ENCODE results near the gene EHBP1L1. TPM values are rescaled to one million over a fixed set of nuclear protein-coding genes. Genes with fewer than 3 reads are reported as not detected.

The EHBP1L1 gene
- total RNA-seq, 1 donor from 2014 or later, result 10.1 TPM

DNA sequence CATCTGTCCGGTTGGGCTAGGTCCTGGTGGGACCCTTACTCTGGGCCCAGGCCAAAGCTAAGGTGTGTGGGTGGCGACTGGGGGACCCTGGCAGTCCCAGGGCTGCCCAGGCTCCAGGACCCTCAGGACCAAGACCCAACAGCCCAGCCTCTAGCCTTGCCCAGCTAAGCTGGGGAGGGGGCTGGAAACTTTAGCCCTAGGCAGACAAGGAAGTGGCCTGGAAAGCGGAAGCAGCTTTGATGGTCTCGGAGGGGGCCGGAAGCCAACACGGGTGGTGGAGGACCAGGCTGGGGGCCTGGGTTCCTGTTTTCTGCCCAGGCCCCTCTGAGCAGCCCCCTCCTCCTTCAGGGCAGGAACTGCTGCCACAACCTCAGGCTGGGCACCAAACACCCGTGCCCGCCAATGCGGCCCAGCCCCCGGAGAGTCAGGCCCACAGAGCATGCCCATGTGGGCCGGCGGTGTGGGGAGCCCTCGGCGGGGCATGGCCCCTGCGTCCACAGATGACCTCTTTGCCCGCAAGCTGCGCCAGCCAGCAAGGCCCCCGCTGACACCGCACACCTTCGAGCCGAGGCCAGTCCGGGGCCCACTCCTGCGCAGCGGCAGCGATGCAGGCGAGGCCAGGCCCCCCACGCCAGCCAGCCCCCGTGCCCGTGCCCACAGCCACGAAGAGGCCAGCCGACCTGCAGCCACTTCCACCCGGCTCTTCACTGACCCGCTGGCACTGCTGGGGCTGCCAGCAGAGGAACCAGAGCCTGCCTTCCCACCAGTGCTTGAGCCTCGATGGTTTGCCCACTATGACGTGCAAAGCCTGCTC is 64.8 kb downstream of the EHBP1L1 start:
- peaks cover 9% of the 10 kb centered on the region for H3K36me3 ChIP-seq (ENCODE audit: insufficient read depth, low read length)
- Mint-ChIP-seq H3K4me1 (ENCODE audit: low read depth, unreplicated experiment) (peaks cover 19% of the 10 kb centered on the region), H3K4me3 (ENCODE audit: unreplicated experiment) (no peak overlapping the region), H3K27me3 (ENCODE audit: low read depth, unreplicated experiment) (no peaks in the 10 kb centered on the region), H3K9me3 (ENCODE audit: unreplicated experiment) (peaks cover 3% of the 10 kb centered on the region), H3K27ac (ENCODE audit: unreplicated experiment) (no peak overlapping the region), H3K36me3 (ENCODE audit: low read depth, unreplicated experiment) (peaks cover 12% of the 10 kb centered on the region)
- H3K4me3 ChIP-seq (ENCODE audit: insufficient read depth, low read depth, low read length), result no peak overlapping the region
- no peaks in the 10 kb centered on the region for H3K27me3 ChIP-seq (ENCODE audit: insufficient read depth, low read length)
- peaks cover 21% of the 10 kb centered on the region for H3K79me2 ChIP-seq (ENCODE audit: insufficient read depth, low read length)
- FAIRE-seq (no peak), DNase-seq (ENCODE audit: low read depth) (no peak)
- peaks cover 30% of the 10 kb centered on the region for H4K20me1 ChIP-seq (ENCODE audit: insufficient read depth, low read length)
- TF ChIP-seq, protein P1, sequence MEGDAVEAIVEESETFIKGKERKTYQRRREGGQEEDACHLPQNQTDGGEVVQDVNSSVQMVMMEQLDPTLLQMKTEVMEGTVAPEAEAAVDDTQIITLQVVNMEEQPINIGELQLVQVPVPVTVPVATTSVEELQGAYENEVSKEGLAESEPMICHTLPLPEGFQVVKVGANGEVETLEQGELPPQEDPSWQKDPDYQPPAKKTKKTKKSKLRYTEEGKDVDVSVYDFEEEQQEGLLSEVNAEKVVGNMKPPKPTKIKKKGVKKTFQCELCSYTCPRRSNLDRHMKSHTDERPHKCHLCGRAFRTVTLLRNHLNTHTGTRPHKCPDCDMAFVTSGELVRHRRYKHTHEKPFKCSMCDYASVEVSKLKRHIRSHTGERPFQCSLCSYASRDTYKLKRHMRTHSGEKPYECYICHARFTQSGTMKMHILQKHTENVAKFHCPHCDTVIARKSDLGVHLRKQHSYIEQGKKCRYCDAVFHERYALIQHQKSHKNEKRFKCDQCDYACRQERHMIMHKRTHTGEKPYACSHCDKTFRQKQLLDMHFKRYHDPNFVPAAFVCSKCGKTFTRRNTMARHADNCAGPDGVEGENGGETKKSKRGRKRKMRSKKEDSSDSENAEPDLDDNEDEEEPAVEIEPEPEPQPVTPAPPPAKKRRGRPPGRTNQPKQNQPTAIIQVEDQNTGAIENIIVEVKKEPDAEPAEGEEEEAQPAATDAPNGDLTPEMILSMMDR (IDR thresholded peaks at IDR 0.05; ENCODE audit: insufficient read depth, low read depth, low read length), result no peak
- no peak for TF ChIP-seq EZH2 (IDR thresholded peaks at IDR 0.05; ENCODE audit: insufficient read depth, low read length)
- H3K9ac ChIP-seq (ENCODE audit: low read length), result no peak overlapping the region
- no peaks in the 10 kb centered on the region for H3K9me3 ChIP-seq (ENCODE audit: insufficient read depth, low read depth, low read length)
- no peak overlapping the region for H2AFZ ChIP-seq (ENCODE audit: low read depth, low read length)
- H3K4me1 ChIP-seq (ENCODE audit: insufficient read depth, low read length), result peaks cover 30% of the 10 kb centered on the region
- H3K4me2 ChIP-seq (ENCODE audit: low read length), result no peak overlapping the region
- H3K27ac ChIP-seq (ENCODE audit: low read depth, low read length), result no peak overlapping the region

DNA sequence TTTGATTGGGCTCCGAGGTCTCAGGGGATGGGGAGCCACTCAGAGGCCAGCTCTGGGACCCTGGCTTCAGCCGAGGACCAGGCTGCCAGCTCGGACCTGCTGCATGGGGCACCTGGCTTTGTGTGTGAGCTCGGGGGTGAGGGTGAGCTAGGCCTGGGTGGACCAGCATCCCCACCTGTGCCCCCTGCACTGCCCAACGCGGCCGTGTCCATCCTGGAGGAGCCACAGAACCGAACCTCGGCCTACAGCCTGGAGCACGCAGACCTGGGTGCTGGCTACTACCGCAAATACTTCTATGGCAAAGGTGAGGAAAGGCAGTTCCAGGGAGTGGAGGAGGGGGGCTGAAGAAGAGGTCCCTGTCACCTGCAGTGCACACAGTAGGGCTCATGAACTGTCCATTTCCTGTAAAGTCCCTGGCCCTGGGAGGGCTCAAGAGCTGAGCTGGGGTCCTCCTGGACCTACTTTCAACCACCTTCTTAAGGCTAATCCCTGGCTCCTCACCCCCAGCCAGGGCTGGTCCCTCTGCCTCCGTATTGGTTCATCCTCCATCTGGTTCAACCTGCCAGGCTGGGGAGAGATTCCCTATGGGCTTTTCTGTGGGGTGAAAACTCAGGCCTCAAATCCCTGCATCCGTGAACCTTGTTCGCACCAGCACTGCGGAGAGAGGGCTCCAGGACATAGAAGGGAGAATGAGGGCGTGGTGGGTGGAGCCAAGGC is 65.6 kb downstream of the EHBP1L1 start:
- Mint-ChIP-seq H3K4me1 (ENCODE audit: low read depth, unreplicated experiment) (peaks cover 20% of the 10 kb centered on the region), H3K9me3 (ENCODE audit: unreplicated experiment) (peaks cover 3% of the 10 kb centered on the region), H3K4me3 (ENCODE audit: unreplicated experiment) (no peak overlapping the region), H3K27me3 (ENCODE audit: low read depth, unreplicated experiment) (no peaks in the 10 kb centered on the region), H3K27ac (ENCODE audit: unreplicated experiment) (no peak overlapping the region), H3K36me3 (ENCODE audit: low read depth, unreplicated experiment) (peaks cover 12% of the 10 kb centered on the region)
- Histone ChIP-seq H3K4me1 (ENCODE audit: insufficient read depth, low read length) (peaks cover 30% of the 10 kb centered on the region), H3K4me3 (ENCODE audit: insufficient read depth, low read depth, low read length) (no peak overlapping the region), H3K79me2 (ENCODE audit: insufficient read depth, low read length) (peaks cover 21% of the 10 kb centered on the region), H3K9ac (ENCODE audit: low read length) (no peak overlapping the region), H4K20me1 (ENCODE audit: insufficient read depth, low read length) (peaks cover 29% of the 10 kb centered on the region), H3K27me3 (ENCODE audit: insufficient read depth, low read length) (no peaks in the 10 kb centered on the region), H3K4me2 (ENCODE audit: low read length) (peak overlapping the region; percentile 64), H3K9me3 (ENCODE audit: insufficient read depth, low read depth, low read length) (no peaks in the 10 kb centered on the region), H2AFZ (ENCODE audit: low read depth, low read length) (no peak overlapping the region), H3K36me3 (ENCODE audit: insufficient read depth, low read length) (peaks cover 5% of the 10 kb centered on the region), H3K27ac (ENCODE audit: low read depth, low read length) (no peak overlapping the region)
- FAIRE-seq (no peak), DNase-seq (ENCODE audit: low read depth) (no peak)
- no peak for TF ChIP-seq EZH2 (IDR thresholded peaks at IDR 0.05; ENCODE audit: insufficient read depth, low read length)
- TF ChIP-seq, protein P1 (IDR thresholded peaks at IDR 0.05; ENCODE audit: insufficient read depth, low read depth, low read length), result no peak

Small RNA genes within 50 kb of the gene (microRNA-seq; reads per million reads assigned to microRNA genes)
- 1.4 reads per million for gene MIR4690

Other genes starting within 250 kb of the EHBP1L1 start
- gene DPF2, start 242.2 kb upstream of the EHBP1L1 start, total RNA-seq, result 58.5 and 66.4 TPM in 2 replicates
- 0.20 and 0.29 TPM in 2 replicates for gene TIGD3, start 221.3 kb upstream of the EHBP1L1 start, total RNA-seq
- gene SLC25A45, start 193.4 kb upstream of the EHBP1L1 start, total RNA-seq, result 1.9 and 2.6 TPM in 2 replicates
- 61.2 and 76.3 TPM in 2 replicates for gene FRMD8, start 189.4 kb upstream of the EHBP1L1 start, total RNA-seq
- gene NEAT1, start 153.3 kb upstream of the EHBP1L1 start, total RNA-seq, result 202 and 317 TPM in 2 replicates
- 7,772 and 8,991 TPM in 2 replicates for gene MALAT1, start 77.0 kb upstream of the EHBP1L1 start, total RNA-seq
- 106 and 128 TPM in 2 replicates for gene SCYL1, start 51.0 kb upstream of the EHBP1L1 start, total RNA-seq
- gene LTBP3, start 17.7 kb upstream of the EHBP1L1 start, total RNA-seq, result 33.2 and 36.5 TPM in 2 replicates
- 40.4 and 45.1 TPM in 2 replicates for gene ZNRD2, start 5.6 kb upstream of the EHBP1L1 start, total RNA-seq
- gene FAM89B, start 3.5 kb upstream of the EHBP1L1 start, total RNA-seq, result 45.2 and 47.5 TPM in 2 replicates
- 0.84 TPM in 1 of 2 replicates, not detected in the other for gene KCNK7, start 19.7 kb downstream of the EHBP1L1 start, total RNA-seq
- 55.4 and 61.3 TPM in 2 replicates for gene MAP3K11, start 38.2 kb downstream of the EHBP1L1 start, total RNA-seq
- gene PCNX3, start 39.7 kb downstream of the EHBP1L1 start, total RNA-seq, result 45.6 and 51.2 TPM in 2 replicates
- gene SIPA1, start 62.0 kb downstream of the EHBP1L1 start, total RNA-seq, result 19.0 and 26.7 TPM in 2 replicates
- gene RELA, start 86.9 kb downstream of the EHBP1L1 start, total RNA-seq, result 62.2 and 68.9 TPM in 2 replicates
- 26.8 and 31.4 TPM in 2 replicates for gene KAT5, start 136.2 kb downstream of the EHBP1L1 start, total RNA-seq
- gene RNASEH2C, start 144.7 kb downstream of the EHBP1L1 start, total RNA-seq, result 24.7 and 25.0 TPM in 2 replicates
- 10.4 and 10.9 TPM in 2 replicates for gene AP5B1, start 204.9 kb downstream of the EHBP1L1 start, total RNA-seq
- gene OVOL1, start 211.0 kb downstream of the EHBP1L1 start, total RNA-seq, result 0.22 and 1.0 TPM in 2 replicates